ENCODE measurements around the gene PDE1A.

PDE1A gene

GRCh38 chr2:182349268-182349667, 77.6 kb downstream of the PDE1A start:
- no peak for TF ChIP-seq REST (IDR thresholded peaks at IDR 0.05; ENCODE audit: insufficient read depth in 1 of 2, low read depth in 2 of 2, low read length in 2 of 2)
- no peak for TF ChIP-seq TAF1 (IDR thresholded peaks at IDR 0.05; ENCODE audit: borderline replicate concordance, insufficient read depth, low read length)
- TF ChIP-seq FOXP2 (optimal IDR thresholded peaks at IDR 0.05; ENCODE audit: borderline replicate concordance, extremely low read depth, extremely low read length, insufficient read depth): no peak
- no peak for TF ChIP-seq SIN3A (IDR thresholded peaks at IDR 0.05; ENCODE audit: borderline replicate concordance, insufficient read depth, low read length)
- no peak for TF ChIP-seq POLR2AphosphoS5 (IDR thresholded peaks at IDR 0.05; ENCODE audit: low read depth, low read length)

- TF ChIP-seq FOXP2 (optimal IDR thresholded peaks at IDR 0.05; ENCODE audit: borderline replicate concordance, extremely low read depth, extremely low read length, insufficient read depth) (no peak), POLR2AphosphoS5 (IDR thresholded peaks at IDR 0.05; ENCODE audit: low read depth, low read length) (no peak), TAF1 (IDR thresholded peaks at IDR 0.05; ENCODE audit: borderline replicate concordance, insufficient read depth, low read length) (no peak), REST (IDR thresholded peaks at IDR 0.05; ENCODE audit: insufficient read depth in 1 of 2, low read depth in 2 of 2, low read length in 2 of 2) (no peak), SIN3A (IDR thresholded peaks at IDR 0.05; ENCODE audit: borderline replicate concordance, insufficient read depth, low read length) (no peak)
Observed at GRCh38 chr2:182345384-182345783, 81.5 kb downstream of the PDE1A start.

DNA sequence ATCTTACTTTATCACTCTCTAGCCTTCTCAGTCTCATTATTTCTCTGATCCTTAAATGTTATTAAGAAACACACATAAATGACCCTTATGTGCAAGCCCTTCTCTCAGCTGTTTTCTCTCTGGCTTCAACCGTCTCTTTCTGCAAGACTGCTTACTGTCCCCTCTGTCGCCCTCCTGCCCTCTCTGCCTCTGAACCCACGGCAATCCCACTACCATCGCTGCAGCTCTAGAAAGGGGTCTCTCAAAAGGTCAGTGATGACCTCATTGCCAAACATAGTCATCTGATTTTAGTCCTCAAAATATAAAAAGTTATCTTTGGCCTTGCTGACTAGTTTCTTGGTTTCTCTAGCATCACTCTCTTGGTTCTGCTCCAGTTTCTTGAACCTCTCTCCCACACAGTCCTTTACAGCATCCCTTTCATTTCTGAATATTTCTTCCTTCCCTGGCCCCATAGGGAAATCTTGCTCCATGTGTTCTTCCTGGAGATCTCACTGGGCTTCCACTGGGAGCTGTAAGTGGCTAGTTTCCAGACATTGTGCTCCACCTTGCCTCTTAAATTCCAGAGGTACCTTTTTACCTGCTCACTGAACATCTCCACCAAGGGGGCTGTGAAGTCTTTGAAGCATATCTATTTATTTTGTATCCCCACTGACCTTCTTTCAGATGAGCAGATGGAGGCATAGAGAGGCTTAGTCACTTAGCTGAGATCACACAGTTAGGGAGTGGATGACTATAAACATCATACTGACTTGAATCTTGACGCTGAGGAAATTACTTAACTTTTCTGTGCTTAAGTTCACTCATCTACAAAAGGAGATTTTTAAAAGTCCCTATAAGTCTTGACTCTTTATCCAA, 96.2 kb downstream of the PDE1A start:
- no peak for TF ChIP-seq POLR2AphosphoS5 (IDR thresholded peaks at IDR 0.05; ENCODE audit: low read depth, low read length)

GRCh38 chr2:182324665-182325064, 102.2 kb downstream of the PDE1A start:
- no peak for TF ChIP-seq SIN3A (IDR thresholded peaks at IDR 0.05; ENCODE audit: borderline replicate concordance, insufficient read depth, low read length)
- TF ChIP-seq TAF1 (IDR thresholded peaks at IDR 0.05; ENCODE audit: borderline replicate concordance, insufficient read depth, low read length): no peak
- TF ChIP-seq POLR2AphosphoS5 (IDR thresholded peaks at IDR 0.05; ENCODE audit: low read depth, low read length): no peak
- TF ChIP-seq FOXP2 (optimal IDR thresholded peaks at IDR 0.05; ENCODE audit: borderline replicate concordance, extremely low read depth, extremely low read length, insufficient read depth): no peak
- TF ChIP-seq REST (IDR thresholded peaks at IDR 0.05; ENCODE audit: insufficient read depth in 1 of 2, low read depth in 2 of 2, low read length in 2 of 2): no peak

- TF ChIP-seq SIN3A (IDR thresholded peaks at IDR 0.05; ENCODE audit: borderline replicate concordance, insufficient read depth, low read length): no peak
- TF ChIP-seq FOXP2 (optimal IDR thresholded peaks at IDR 0.05; ENCODE audit: borderline replicate concordance, extremely low read depth, extremely low read length, insufficient read depth): no peak
- no peak for TF ChIP-seq REST (IDR thresholded peaks at IDR 0.05; ENCODE audit: insufficient read depth in 1 of 2, low read depth in 2 of 2, low read length in 2 of 2)
- no peak for TF ChIP-seq POLR2AphosphoS5 (IDR thresholded peaks at IDR 0.05; ENCODE audit: low read depth, low read length)
- no peak for TF ChIP-seq TAF1 (IDR thresholded peaks at IDR 0.05; ENCODE audit: borderline replicate concordance, insufficient read depth, low read length)
Observed at GRCh38 chr2:182321096-182321495, 105.7 kb downstream of the PDE1A start.
